ENCODE results near the gene ATP5F1E.
A peak's percentile ranks its signal among the peaks of the same experiment; 100 is the strongest.
"Not testable (repeated sequence)": the region's sequence is repeated elsewhere in the genome, so short reads cannot be mapped to it uniquely, and the experiment has no call there.

ATP5F1E gene

GRCh38 chr20:58985656-58986055, 46.5 kb downstream of the ATP5F1E start:
- Histone ChIP-seq H3K9me3 (ENCODE audit: insufficient read depth, low read length) (no peaks in the 10 kb centered on the region), H3K79me2 (ENCODE audit: low read length) (peaks cover 70% of the 10 kb centered on the region)
- TF ChIP-seq CTCF (IDR thresholded peaks at IDR 0.05; ENCODE audit: low read depth, low read length) (no peak), EZH2phosphoT487 (IDR thresholded peaks at IDR 0.05; ENCODE audit: low read depth) (no peak)

GRCh38 chr20:58984691-58985090, 47.4 kb downstream of the ATP5F1E start:
- Histone ChIP-seq H3K9me3 (ENCODE audit: insufficient read depth, low read length) (no peaks in the 10 kb centered on the region), H3K27me3 (ENCODE audit: low read depth, low read length) (no peaks in the 10 kb centered on the region), H2AFZ (ENCODE audit: low read depth, low read length) (no peak overlapping the region), H3K79me2 (ENCODE audit: low read length) (peaks cover 70% of the 10 kb centered on the region), H3K4me3 (ENCODE audit: low read length) (no peak overlapping the region), H3K9ac (ENCODE audit: low read length) (no peak overlapping the region), H3K36me3 (replicated peaks; ENCODE audit: low read depth, low read length) (peaks cover 47% of the 10 kb centered on the region), H3K4me1 (ENCODE audit: low read length) (peaks cover 27% of the 10 kb centered on the region), H3K4me2 (ENCODE audit: low read length) (no peak overlapping the region), H3K27ac (ENCODE audit: low read length) (no peak overlapping the region), H4K20me1 (ENCODE audit: insufficient read depth, low read length) (peaks cover 56% of the 10 kb centered on the region)
- no peak for TF ChIP-seq EZH2phosphoT487 (IDR thresholded peaks at IDR 0.05; ENCODE audit: low read depth)
- no peak for TF ChIP-seq CTCF (IDR thresholded peaks at IDR 0.05; ENCODE audit: low read depth, low read length)

More at GRCh38 chr20:58985656-58986055, 46.5 kb downstream of the ATP5F1E start:
- Histone ChIP-seq H3K27me3 (ENCODE audit: low read depth, low read length) (no peaks in the 10 kb centered on the region), H3K4me2 (ENCODE audit: low read length) (no peak overlapping the region), H3K27ac (ENCODE audit: low read length) (no peak overlapping the region), H3K4me1 (ENCODE audit: low read length) (peaks cover 19% of the 10 kb centered on the region), H3K4me3 (ENCODE audit: low read length) (no peak overlapping the region), H3K9ac (ENCODE audit: low read length) (no peak overlapping the region), H4K20me1 (ENCODE audit: insufficient read depth, low read length) (peaks cover 56% of the 10 kb centered on the region), H2AFZ (ENCODE audit: low read depth, low read length) (no peak overlapping the region), H3K36me3 (replicated peaks; ENCODE audit: low read depth, low read length) (peaks cover 55% of the 10 kb centered on the region)

- Histone ChIP-seq H3K36me3 (replicated peaks; ENCODE audit: low read depth, low read length) (peaks cover 31% of the 10 kb centered on the region), H3K4me2 (ENCODE audit: low read length) (0 out of 2 replicates have a peak overlapping the region, but pooled peaks have one; percentile 72), H3K79me2 (ENCODE audit: low read length) (peaks cover 70% of the 10 kb centered on the region), H3K4me1 (ENCODE audit: low read length) (peaks cover 43% of the 10 kb centered on the region), H4K20me1 (ENCODE audit: insufficient read depth, low read length) (peaks cover 53% of the 10 kb centered on the region)
- H3K27me3 ChIP-seq (ENCODE audit: low read depth, low read length); H3K9me3 ChIP-seq (ENCODE audit: insufficient read depth, low read length); H3K4me3 ChIP-seq (ENCODE audit: low read length); H2AFZ ChIP-seq (ENCODE audit: low read depth, low read length); H3K27ac ChIP-seq (ENCODE audit: low read length); H3K9ac ChIP-seq (ENCODE audit: low read length): not testable (repeated sequence)
These were observed 49.0 kb downstream of the ATP5F1E start for GRCh38 chr20:58983115-58983468.

- Histone ChIP-seq H2AFZ (ENCODE audit: low read depth, low read length) (no peak overlapping the region), H3K36me3 (replicated peaks; ENCODE audit: low read depth, low read length) (peaks cover 26% of the 10 kb centered on the region), H3K4me1 (ENCODE audit: low read length) (peaks cover 46% of the 10 kb centered on the region), H3K27ac (ENCODE audit: low read length) (no peak overlapping the region), H3K4me2 (ENCODE audit: low read length) (peak overlapping the region; percentile 72), H3K9ac (ENCODE audit: low read length) (peak overlapping the region; percentile 87), H3K9me3 (ENCODE audit: insufficient read depth, low read length) (no peaks in the 10 kb centered on the region), H4K20me1 (ENCODE audit: insufficient read depth, low read length) (peaks cover 48% of the 10 kb centered on the region), H3K79me2 (ENCODE audit: low read length) (peaks cover 65% of the 10 kb centered on the region), H3K27me3 (ENCODE audit: low read depth, low read length) (no peaks in the 10 kb centered on the region), H3K4me3 (ENCODE audit: low read length) (peak overlapping the region; percentile 82)
- no peak for TF ChIP-seq CTCF (IDR thresholded peaks at IDR 0.05; ENCODE audit: low read depth, low read length)
- no peak for TF ChIP-seq EZH2phosphoT487 (IDR thresholded peaks at IDR 0.05; ENCODE audit: low read depth)
These were observed 49.6 kb downstream of the ATP5F1E start for GRCh38 chr20:58982406-58983114.
